ENCODE results near the gene ERFE.
A peak's percentile ranks its signal among the peaks of the same experiment; 100 is the strongest.

The ERFE gene

DNA sequence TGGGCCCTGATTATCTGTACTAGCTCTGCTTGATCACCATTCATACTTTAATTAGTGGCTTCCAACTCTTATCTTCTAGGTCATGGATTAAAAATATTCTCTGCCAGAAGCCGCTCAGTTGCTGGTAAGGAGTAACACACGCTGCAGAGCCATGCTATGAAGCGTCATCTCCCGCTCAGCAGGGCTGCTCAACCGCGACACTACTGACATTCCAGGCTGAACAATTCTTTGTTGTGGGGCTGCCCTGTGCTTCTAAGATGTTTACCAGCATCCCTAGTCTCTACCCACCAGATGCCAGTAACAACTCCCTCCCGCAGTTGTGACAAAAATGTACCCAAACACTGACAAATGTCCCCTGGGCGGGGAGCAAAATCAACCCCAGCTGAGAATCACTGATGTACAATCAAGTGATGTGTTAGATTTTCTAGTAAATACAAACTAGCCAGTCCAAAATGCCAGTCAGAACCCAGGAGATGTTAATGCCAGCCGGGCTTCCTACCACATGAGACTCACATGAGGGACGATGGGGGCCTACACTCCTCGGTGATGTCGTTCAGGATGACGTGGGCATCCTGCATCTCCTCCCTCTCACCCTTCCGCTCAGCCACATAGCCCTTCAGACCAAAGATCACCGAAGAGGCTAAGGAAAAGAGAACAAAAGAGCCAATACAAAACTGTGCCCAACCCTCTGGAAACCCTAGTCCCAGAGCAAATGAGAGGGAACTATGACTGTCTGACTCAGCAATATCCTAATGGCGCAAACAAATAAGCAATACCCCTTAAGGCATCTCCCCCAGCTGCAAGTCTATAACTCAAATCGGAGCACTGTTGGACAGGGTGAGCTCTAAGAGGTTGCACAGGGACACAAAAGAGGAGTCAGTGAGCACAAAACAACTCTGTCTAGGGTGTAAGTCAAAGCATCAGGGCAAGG, 29.1 kb downstream of the ERFE start:
- TF ChIP-seq GATA1 (IDR thresholded peaks at IDR 0.05; ENCODE audit: low read depth, low read length) (no peak), POLR2A (IDR thresholded peaks at IDR 0.05; ENCODE audit: low read length) (no peak)
- no peak for DNase-seq

DNA sequence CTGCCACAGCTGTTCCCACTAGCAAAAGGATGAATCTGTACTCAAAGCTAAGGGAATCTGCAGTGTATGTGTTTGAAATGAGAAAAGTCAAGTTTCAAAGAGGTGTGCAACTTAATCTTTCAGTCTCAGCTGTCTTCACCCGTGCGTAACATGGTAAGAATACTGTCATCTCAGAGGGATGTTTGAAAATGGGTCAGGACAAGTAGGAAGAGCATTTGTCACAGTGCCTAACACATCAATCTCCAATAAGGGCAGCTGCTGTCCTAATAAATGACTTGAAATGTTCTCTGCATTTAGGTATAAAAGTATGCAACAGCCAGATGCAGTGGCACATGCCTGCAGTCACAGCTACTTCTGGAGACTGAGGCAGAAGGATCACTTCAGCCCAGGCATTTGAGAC, 31.7 kb downstream of the ERFE start:
- no peak for TF ChIP-seq POLR2A (IDR thresholded peaks at IDR 0.05; ENCODE audit: low read length)
- TF ChIP-seq GATA1 (IDR thresholded peaks at IDR 0.05; ENCODE audit: low read depth, low read length): no peak
- DNase-seq: no peak

DNA sequence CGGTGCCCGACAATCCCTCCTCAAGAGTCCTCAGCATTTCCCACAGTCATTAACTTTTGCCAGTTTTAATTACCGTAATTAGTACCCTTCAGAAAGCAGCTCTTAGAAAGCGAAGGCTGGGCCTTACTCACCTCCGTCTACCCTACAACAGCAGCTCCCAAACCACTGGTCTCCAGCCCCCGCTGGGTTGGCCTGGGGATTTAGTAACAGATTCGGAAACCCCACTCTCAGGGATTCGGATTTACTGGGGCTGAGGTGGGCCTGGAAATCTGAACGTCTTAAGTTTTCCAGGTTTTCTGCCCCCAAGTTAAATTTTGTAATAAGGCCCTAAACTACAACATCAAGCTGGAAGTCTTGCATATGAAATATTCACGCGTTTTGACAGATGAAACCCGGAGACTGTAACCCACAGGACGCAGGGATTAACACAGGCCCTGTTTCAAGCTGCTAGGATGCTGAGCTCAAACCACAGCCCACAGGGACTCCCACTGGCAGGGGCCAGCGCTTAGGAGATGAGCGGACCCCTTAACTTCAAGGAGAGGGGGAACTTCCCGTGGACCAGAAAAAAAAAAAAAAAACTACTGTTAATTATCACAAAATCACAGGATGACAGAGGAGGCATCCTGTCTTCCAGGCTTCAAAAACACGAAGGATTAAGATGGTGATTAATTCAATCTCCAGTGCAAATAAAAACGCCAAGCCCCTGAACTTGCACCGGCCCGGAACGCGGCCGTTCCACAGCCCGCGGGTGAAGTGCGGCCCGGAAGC, 43.7 kb downstream of the ERFE start:
- TF ChIP-seq GATA1 (IDR thresholded peaks at IDR 0.05; ENCODE audit: low read depth, low read length) (no peak), POLR2A (IDR thresholded peaks at IDR 0.05; ENCODE audit: low read length) (no peak)
- peak; percentile 20 to 60 for DNase-seq

GRCh38 chr2:238203094-238203972, 44.6 kb downstream of the ERFE start, which contains the start of gene ILKAP:
Gene ILKAP, minus strand, starts transcription at chr2:238203695. Its CDS starts 142 bp downstream, at chr2:238203553.
- DNase-seq: peak; percentile 92 to 96
- TF ChIP-seq GATA1 (IDR thresholded peaks at IDR 0.05; ENCODE audit: low read depth, low read length) (no peak), POLR2A (IDR thresholded peaks at IDR 0.05; ENCODE audit: low read length) (peak; percentile 79)

- DNase-seq: peak; percentile 51 to 62
- TF ChIP-seq GATA1 (IDR thresholded peaks at IDR 0.05; ENCODE audit: low read depth, low read length) (no peak), POLR2A (IDR thresholded peaks at IDR 0.05; ENCODE audit: low read length) (peak; percentile 50)
Observed at GRCh38 chr2:238203973-238204683, 45.4 kb downstream of the ERFE start.

DNA sequence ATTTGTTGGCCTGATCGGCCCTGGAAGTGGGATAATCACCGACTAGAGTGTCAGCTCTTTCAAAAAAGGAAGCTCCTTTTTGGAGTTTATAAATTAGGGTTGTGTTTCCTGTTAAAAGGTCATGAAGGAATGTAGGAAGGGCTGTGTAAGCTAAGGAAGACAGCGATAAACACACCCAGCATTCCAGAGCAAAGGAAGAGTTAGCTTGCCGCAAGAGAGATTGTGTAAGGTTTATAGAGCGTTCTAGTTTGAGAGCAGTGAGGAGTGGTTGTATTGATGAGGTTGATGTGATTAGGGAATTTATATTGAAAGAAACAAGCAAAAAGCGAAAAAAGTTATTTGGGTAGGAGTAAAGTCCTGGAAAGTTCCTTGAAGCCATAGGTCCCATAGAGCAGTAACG, 48.2 kb downstream of the ERFE start:
- no peak for DNase-seq
- no peak for TF ChIP-seq POLR2A (IDR thresholded peaks at IDR 0.05; ENCODE audit: low read length)
- TF ChIP-seq GATA1 (IDR thresholded peaks at IDR 0.05; ENCODE audit: low read depth, low read length): no peak

GRCh38 chr2:238216651-238217184, 57.9 kb downstream of the ERFE start:
- TF ChIP-seq GATA1 (IDR thresholded peaks at IDR 0.05; ENCODE audit: low read depth, low read length) (no peak), POLR2A (IDR thresholded peaks at IDR 0.05; ENCODE audit: low read length) (no peak)
- no peak for DNase-seq
